Heart right ventricle (tissue), 16 donors: Measurements from ENCODE around the gene AIPL1. TPM values are rescaled to one million over a fixed set of nuclear protein-coding genes. Genes with fewer than 3 reads are reported as not detected.

ENCODE experiments used
- ATAC-seq, 8 donors: fragments of 200-7000 bp; cut with Tn5 transposase; one replicate each; pipeline ENCODE4 v1.9.1; 2020; ENCODE audit warnings: mild to moderate bottlenecking in 8 of 8, moderate library complexity in 8 of 8, moderate number of reproducible peaks in 1 of 8
- DNase-seq, 2 donors: peaks; one replicate each; pipeline ENCODE4 v3.0.0-alpha.2; 2020
- H3K27ac ChIP-seq, 10 donors: fragments of 200-600 bp; sonication (generic) in 2 of 10; one replicate each; pipeline versions ENCODE4 v1.5.0 to v1.8.0; 2020 to 2022; ENCODE audit warnings: mild to moderate bottlenecking in 3 of 10
- H3K27me3 ChIP-seq, 7 donors: fragments of 200-600 bp; one replicate each; pipeline ENCODE4 v1.8.0; 2021 to 2022; ENCODE audit warnings: mild to moderate bottlenecking in 2 of 7
- H3K36me3 ChIP-seq, 9 donors: fragments of 200-600 bp; sonication (generic) in 1 of 9; one replicate each; pipeline versions ENCODE4 v1.5.0 to v1.8.0; 2020 to 2022; ENCODE audit warnings: mild to moderate bottlenecking in 2 of 9
- H3K4me1 ChIP-seq, 9 donors: fragments of 200-600 bp; sonication (generic) in 1 of 9; one replicate each; pipeline versions ENCODE4 v1.5.0 to v1.8.0; 2020 to 2022; ENCODE audit warnings: mild to moderate bottlenecking in 4 of 9
- H3K4me3 ChIP-seq, 10 donors: fragments of 200-600 bp; sonication (generic) in 2 of 10; one replicate each; pipeline versions ENCODE4 v1.5.0 to v1.8.0; 2020 to 2022; ENCODE audit warnings: mild to moderate bottlenecking in 7 of 10, moderate library complexity in 2 of 10
- H3K9me3 ChIP-seq, 11 donors: fragments of 200-600 bp in 10 of 11; sonication (generic) in 2 of 11; one replicate each; pipeline versions ENCODE4 v1.5.0 to v1.8.0; 2013 to 2022; ENCODE audit warnings: mild to moderate bottlenecking in 2 of 11, control low read depth in 1 of 11, moderate library complexity in 1 of 11
- CTCF ChIP-seq, 9 donors: fragments of 200-600 bp; sonication (generic) in 2 of 9; IDR thresholded peaks; one replicate each; pipeline versions ENCODE4 v1.5.0 to v1.8.0; 2021 to 2022; ENCODE audit warnings: antibody characterized with exemption in 9 of 9, mild to moderate bottlenecking in 5 of 9, moderate library complexity in 1 of 9
- WGBS, 2 donors: extraction: QIAGEN DNeasy Blood & Tissue Kit; methylation state at CpG; one replicate each; pipeline ENCODE4 v1.1.7; 2013; ENCODE audit warnings: inconsistent platforms in 1 of 2; 5-methylcytosine and 5-hydroxymethylcytosine counted together
- intact Hi-C, 10 donors: fragments of 100-400 bp; cut with DNase I; formaldehyde crosslinking; loops; one replicate each; pipeline versions ENCODE4 v1.11.1 to v1.14.2; 2022
- polyA plus RNA-seq, 2 donors: library from polyadenylated mRNA; stranded (reverse); fragments of 200-250 nt; gene quantifications; one replicate each; pipeline ENCODE4 v1.2.3, GENCODE V29; 2013
- total RNA-seq, 10 donors: library from RNA; stranded (reverse); fragmentation: NEBNext Ultra II Directional in 3 of 10; extraction: Animal tissue kit (Norgen Biotek cat#: 25700) in 3 of 10; gene quantifications; one replicate each; pipeline versions ENCODE4 v1.2.1 to v1.2.4, GENCODE V29; 2021 to 2023
- donor health status: Arrhythmogenic right ventricular cardiomyopathy.
- donor health status: ischemic (EF 13 %, LVEDD 7.1; RV severe dilation, severe dysfunction).
- donor health status: healthy with polysubstance abuse.
- donor health status: DM: no; HTN: yes; CAD: no.
- donor health status: DM: no; HTN: no; CAD: no.
- donor health status: ischemic (EF 25% LVEDD 6.9; RV normal size, moderate dysfunction).
- donor health status: ischemic (EF 25% LVEDD 5.7; RV mildly dilated, moderate dysfunction).
- donor health status: healthy.
- donor health status: DM: yes; HTN: yes; CAD: no.
- donor health status: Ischemic cardiomyopathy.
- donor health status: ischemic (EF 35%, LVEDD 5.7; RV mildly dilated, moderate dysfunction).
- donor health status: nonischemic (EF 11% LVEDD 7.7; RV severe dilation, severe dysfunction).
- donor health status: DM: yes; HTN: yes; CAD: no.
- donor health status: PGD.
- donor health status: ischemic (EF 29% LVEDD 5.4; RV normal size, mild dysfunction).
- donor health status: nonischemic (EF 23%, LVEDD 6.1; RV moderate dilation, normal function).

Gene AIPL1
- total and polyA plus RNA-seq, 12 donors = 0.01 TPM; not detected in 11

GRCh38 chr17:6408276-6408675 lies 26.6 kb downstream of the AIPL1 start:
- Histone ChIP-seq H3K4me3 (no peak overlapping the region), H3K9me3 (peaks cover 0 to 6% (median 0%) of the 10 kb centered on the region in 11 donors), H3K27me3 (peaks cover 0 to 34% (median 11%) of the 10 kb centered on the region in 7 donors), H3K4me1 (no peaks in the 10 kb centered on the region), H3K36me3 (no peaks in the 10 kb centered on the region), H3K27ac (no peak overlapping the region)
- DNase-seq (no peak), ATAC-seq (no peak)
- WGBS, 2 donors = 57 to 63% methylated on average over 6 of the region's 6 CpGs
- no peak for TF ChIP-seq CTCF (IDR thresholded peaks at IDR 0.05)
- intact Hi-C loops = loop anchor here in 1 of 10 donors (10.0 kb wide), 1 partner anchor 333 kb away; the partner anchor contains the start of gene WSCD1

- WGBS, 2 donors = 82 to 83% methylated on average over 6 of the region's 6 CpGs
- Histone ChIP-seq H3K27ac (no peak overlapping the region), H3K4me1 (no peaks in the 10 kb centered on the region), H3K9me3 (peaks cover 0 to 22% (median 5%) of the 10 kb centered on the region in 11 donors), H3K36me3 (no peaks in the 10 kb centered on the region), H3K4me3 (no peak overlapping the region), H3K27me3 (peaks cover 0 to 23% (median 7%) of the 10 kb centered on the region in 7 donors)
- ATAC-seq = no peak
- no peak for DNase-seq
- intact Hi-C loops = loop anchor here in 1 of 10 donors (10.0 kb wide), 1 partner anchor 327 kb away; the partner anchor contains the start of gene WSCD1
- no peak for TF ChIP-seq CTCF (IDR thresholded peaks at IDR 0.05)
These were observed 32.7 kb downstream of the AIPL1 start for GRCh38 chr17:6402258-6402657.

- Histone ChIP-seq H3K36me3 (no peaks in the 10 kb centered on the region), H3K4me3 (no peak overlapping the region), H3K9me3 (peaks cover 0 to 22% (median 5%) of the 10 kb centered on the region in 11 donors), H3K4me1 (no peaks in the 10 kb centered on the region), H3K27me3 (peaks cover 0 to 24% (median 12%) of the 10 kb centered on the region in 7 donors), H3K27ac (no peak overlapping the region)
- DNase-seq = no peak
- no peak for ATAC-seq
- 71 to 72% methylated on average over 2 of the region's 2 CpGs for WGBS, 2 donors
- intact Hi-C loops = no loop called here
- no peak for TF ChIP-seq CTCF (IDR thresholded peaks at IDR 0.05)
These were observed 36.0 kb downstream of the AIPL1 start for GRCh38 chr17:6398955-6399354.

- ATAC-seq (no peak), DNase-seq (no peak)
- Histone ChIP-seq H3K4me1 (no peaks in the 10 kb centered on the region), H3K27ac (no peak overlapping the region), H3K36me3 (no peaks in the 10 kb centered on the region), H3K27me3 (peaks cover 0 to 38% (median 13%) of the 10 kb centered on the region in 7 donors), H3K4me3 (no peak overlapping the region), H3K9me3 (peaks cover 0 to 12% (median 3%) of the 10 kb centered on the region in 11 donors)
- TF ChIP-seq CTCF (IDR thresholded peaks at IDR 0.05) = no peak
- intact Hi-C loops = no loop called here
- 40 to 52% methylated on average over 8 of the region's 8 CpGs for WGBS, 2 donors
These were observed 40.8 kb downstream of the AIPL1 start for GRCh38 chr17:6394055-6394606.
